GM12878 (cell line): ENCODE results near the gene FOLR2. TPM values are rescaled to one million over a fixed set of nuclear protein-coding genes. Genes with fewer than 3 reads are reported as not detected.

Experiments
- ATAC-seq: fragments of 200-7000 bp; cut with Tn5 transposase; 3 replicates; pipeline ENCODE4 v1.9.1; 2020; ENCODE audit warnings: mild to moderate bottlenecking, moderate library complexity
- BruUV-seq: library from RNA; stranded (reverse); fragments of 400-500 nt; replicated peaks from 2 replicates; lab custom pipeline; 2021; lab: Mats Ljungman, UMichigan
- CTCF ChIA-PET: fragments of 300-600 bp; sonication (Branson Sonifier 250); formaldehyde crosslinking; extraction: SDS; loops from one replicate; lab custom pipeline; 2021; ENCODE audit warnings: inconsistent platforms; lab: Yijun Ruan, JAX
- POLR2A ChIA-PET: fragments of 350-600 bp; formaldehyde crosslinking; extraction: SDS; loops from one replicate; lab custom pipeline; 2021; ENCODE audit warnings: inconsistent platforms; lab: Charles Lee
- RAD21 ChIA-PET: fragments of 300-600 bp; sonication (Branson Sonifier 250); formaldehyde crosslinking; loops from one replicate; lab custom pipeline; 2023; ENCODE audit warnings: antibody characterized with exemption; ENCODE audit not compliant: unreplicated experiment; lab: Charles Lee
- SMC1A ChIA-PET: fragments of 300-600 bp; sonication (Branson Sonifier 250); formaldehyde crosslinking; loops from one replicate; lab custom pipeline; 2023; ENCODE audit not compliant: unreplicated experiment, uncharacterized antibody; lab: Charles Lee
- DNase-seq: peaks from one replicate; pipeline ENCODE4 v3.0.0-alpha.2; 2011; ENCODE audit warnings: low read depth, low spot score
- FAIRE-seq: peaks from 3 replicates; lab custom pipeline; 2011; peaks lifted over from hg19 to GRCh38; lab: Jason Lieb, UNC
- H2AFZ ChIP-seq: 2 replicates; pipeline ENCODE4 v1.6.0; 2011; ENCODE audit warnings: low read depth, low read length, control low read depth; ENCODE audit not compliant: control insufficient read depth
- H3K27ac ChIP-seq: 2 replicates; pipeline ENCODE4 v1.5.1; 2011; ENCODE audit warnings: control low read depth; ENCODE audit not compliant: control insufficient read depth, insufficient read depth
- H3K27me3 ChIP-seq, 2 experiments: replicated peaks in 1 of 2; 2 replicates each; pipeline versions ENCODE4 v1.6.0 to v1.6.1; 2011; ENCODE audit warnings: low read length in 1 of 2; ENCODE audit not compliant: control insufficient read depth in 2 of 2, insufficient read depth in 2 of 2
- H3K36me3 ChIP-seq, 2 experiments: 2 replicates each; pipeline ENCODE4 v1.5.1; 2011; ENCODE audit warnings: low read length in 1 of 2; ENCODE audit not compliant: control insufficient read depth in 2 of 2, insufficient read depth in 2 of 2
- H3K4me1 ChIP-seq: 2 replicates; pipeline ENCODE4 v1.6.1; 2011; ENCODE audit warnings: mild to moderate bottlenecking, low read length, moderate library complexity, mixed read lengths; ENCODE audit not compliant: control insufficient read depth, insufficient read depth
- H3K4me2 ChIP-seq: 2 replicates; pipeline ENCODE4 v1.6.0; 2011; ENCODE audit warnings: control low read depth; ENCODE audit not compliant: control insufficient read depth, insufficient read depth
- H3K4me3 ChIP-seq: fragments of 200-600 bp; sonication (generic); 2 replicates; pipeline ENCODE4 v1.5.1; 2016
- H3K79me2 ChIP-seq: 2 replicates; pipeline ENCODE4 v1.6.0; 2011; ENCODE audit warnings: low read length; ENCODE audit not compliant: control insufficient read depth, insufficient read depth
- H3K9ac ChIP-seq: 2 replicates; pipeline ENCODE4 v1.8.0; 2011; ENCODE audit warnings: low read length, control low read depth, mixed read lengths; ENCODE audit not compliant: control insufficient read depth, insufficient read depth
- H3K9me3 ChIP-seq: replicated peaks from 3 replicates; pipeline ENCODE4 v1.5.1; 2011; ENCODE audit warnings: mild to moderate bottlenecking, low read length; ENCODE audit not compliant: control insufficient read depth, insufficient read depth
- H4K20me1 ChIP-seq: 2 replicates; pipeline ENCODE4 v1.6.0; 2011; ENCODE audit not compliant: control insufficient read depth, insufficient read depth
- BMI1 ChIP-seq: fragments of 450-650 bp; IDR thresholded peaks from 2 replicates; pipeline ENCODE4 v1.6.1; 2016; ENCODE audit warnings: mild to moderate bottlenecking, moderate library complexity, borderline replicate concordance
- HDGF ChIP-seq: fragments of 450-650 bp; IDR thresholded peaks from 2 replicates; pipeline ENCODE4 v1.6.1; 2016; ENCODE audit warnings: antibody characterized with exemption
- KAT2A ChIP-seq: conservative IDR thresholded peaks from 2 replicates; pipeline ENCODE4 v1.6.1; 2011; ENCODE audit warnings: low read depth, low read length; ENCODE audit not compliant: control insufficient read depth
- MXI1 ChIP-seq: fragments of 150-350 bp; IDR thresholded peaks from 2 replicates; pipeline ENCODE4 v1.6.1; 2011; ENCODE audit warnings: low read depth, mild to moderate bottlenecking, inconsistent platforms, low read length, improper control_type of control experiment
- PAX5 ChIP-seq: IDR thresholded peaks from 2 replicates; pipeline ENCODE4 v1.6.1; 2011; ENCODE audit warnings: low read depth, low read length, borderline replicate concordance
- RAD21 ChIP-seq: IDR thresholded peaks from 2 replicates; pipeline ENCODE4 v1.6.1; 2011; ENCODE audit warnings: mild to moderate bottlenecking, low read depth, low read length, moderate library complexity; ENCODE audit not compliant: insufficient read depth
- RCOR1 ChIP-seq: conservative IDR thresholded peaks from 2 replicates; pipeline ENCODE4 v1.6.1; 2012; ENCODE audit warnings: low read depth, low read length, improper control_type of control experiment
- RELA ChIP-seq: fragments of 450-650 bp; IDR thresholded peaks from 2 replicates; pipeline ENCODE4 v1.8.0; 2014; ENCODE audit warnings: borderline replicate concordance; ENCODE audit not compliant: partially characterized antibody
- RFX5 ChIP-seq: IDR thresholded peaks from 2 replicates; pipeline ENCODE4 v1.6.1; 2011; ENCODE audit warnings: low read depth, low read length, improper control_type of control experiment
- RUNX3 ChIP-seq: IDR thresholded peaks from 2 replicates; pipeline ENCODE4 v1.6.1; 2012; ENCODE audit warnings: low read length, inconsistent platforms
- SMAD1 ChIP-seq: fragments of 450-650 bp; IDR thresholded peaks from 2 replicates; pipeline ENCODE4 v1.6.1; 2018; ENCODE audit warnings: mild to moderate bottlenecking, low read depth; ENCODE audit not compliant: partially characterized antibody
- SREBF2 ChIP-seq: IDR thresholded peaks from 2 replicates; pipeline ENCODE4 v1.6.1; 2012; ENCODE audit warnings: mild to moderate bottlenecking, low read length
- SRF ChIP-seq, 2 experiments: IDR thresholded peaks; 2 replicates each; pipeline ENCODE4 v1.6.1; 2011; ENCODE audit warnings: low read depth in 2 of 2, low read length in 2 of 2, mild to moderate bottlenecking in 1 of 2, moderate library complexity in 1 of 2
- STAT1 ChIP-seq: fragments of 450-650 bp; conservative IDR thresholded peaks from 2 replicates; pipeline ENCODE4 v1.6.1; 2014; ENCODE audit warnings: antibody characterized with exemption, mild to moderate bottlenecking
- ZNF207 ChIP-seq: fragments of 450-650 bp; IDR thresholded peaks from 2 replicates; pipeline ENCODE4 v1.6.1; 2014; ENCODE audit warnings: antibody characterized with exemption, mild to moderate bottlenecking, borderline replicate concordance
- WGBS: methylation state at CpG from one replicate; pipeline ENCODE4 v1.1.6; 2016; ENCODE audit warnings: low lambda C conversion rate; ENCODE audit not compliant: insufficient replicate concordance, insufficient coverage; ENCODE audit errors: missing lambda C conversion rate; 5-methylcytosine and 5-hydroxymethylcytosine counted together
- in situ Hi-C: fragments of 300-500 bp; cut with MboI; formaldehyde crosslinking; loops from 9 replicates; pipeline ENCODE4 v1.14.3; 2018; ENCODE audit warnings: mixed read lengths
- intact Hi-C: fragments of 100-400 bp; cut with micrococcal nuclease; formaldehyde crosslinking; loops from one replicate; pipeline ENCODE4 v1.14.2; 2022; ENCODE audit not compliant: unreplicated experiment
- polyA plus RNA-seq, 11 experiments: library from polyadenylated mRNA; depleted of rRNA in 4 of 11; unstranded in 6 of 11; stranded (reverse) in 5 of 11; fragments of >200 nt; fragmentation: Nextera tagmentation in 4 of 11; fragmentation: Illumina TruSeq in 1 of 11; extraction: Ambion mirVana in 4 of 11; extraction: Trizol in 1 of 11; gene quantifications; 1 replicate in 1 of 11; 2 replicates in 10 of 11; pipeline versions ENCODE4 v1.2.1 to v1.2.3, GENCODE V29; 2011 to 2016; ENCODE audit warnings: inconsistent platforms in 2 of 11, missing spikeins in 2 of 11, low read depth in 1 of 11
- total RNA-seq, 4 experiments: library from RNA; depleted of rRNA in 3 of 4; stranded (reverse); fragments of >200 nt in 3 of 4; fragmentation: Illumina TruSeq in 1 of 4; extraction: Trizol in 1 of 4; gene quantifications; 2 replicates each; pipeline versions ENCODE4 v1.2.1 to v1.2.3, GENCODE V29; 2013 to 2021
- TF ChIP-seq, protein P1 (sequence below): fragments of 450-650 bp; formaldehyde crosslinking; IDR thresholded peaks from 2 replicates; pipeline ENCODE4 v1.4.0; 2020; ENCODE audit warnings: mild to moderate bottlenecking, moderate library complexity
- TF ChIP-seq, protein P2 (sequence below): IDR thresholded peaks from 2 replicates; pipeline ENCODE4 v1.6.1; 2012; ENCODE audit warnings: low read depth, low read length, improper control_type of control experiment
- TF ChIP-seq, protein P3 (sequence below): IDR thresholded peaks from 2 replicates; pipeline ENCODE4 v1.6.1; 2011; ENCODE audit warnings: borderline replicate concordance, low read depth, mild to moderate bottlenecking, moderate library complexity, mixed read lengths, low read length; ENCODE audit not compliant: insufficient read depth; ENCODE audit errors: extremely low read length

The FOLR2 gene
- total and polyA plus RNA-seq, 10 of the 15 experiments (the other 5 are each of a cell fraction or from before 2014, with no cell fraction given) = 0.10 to 11.1 (median 1.9) TPM

DNA sequence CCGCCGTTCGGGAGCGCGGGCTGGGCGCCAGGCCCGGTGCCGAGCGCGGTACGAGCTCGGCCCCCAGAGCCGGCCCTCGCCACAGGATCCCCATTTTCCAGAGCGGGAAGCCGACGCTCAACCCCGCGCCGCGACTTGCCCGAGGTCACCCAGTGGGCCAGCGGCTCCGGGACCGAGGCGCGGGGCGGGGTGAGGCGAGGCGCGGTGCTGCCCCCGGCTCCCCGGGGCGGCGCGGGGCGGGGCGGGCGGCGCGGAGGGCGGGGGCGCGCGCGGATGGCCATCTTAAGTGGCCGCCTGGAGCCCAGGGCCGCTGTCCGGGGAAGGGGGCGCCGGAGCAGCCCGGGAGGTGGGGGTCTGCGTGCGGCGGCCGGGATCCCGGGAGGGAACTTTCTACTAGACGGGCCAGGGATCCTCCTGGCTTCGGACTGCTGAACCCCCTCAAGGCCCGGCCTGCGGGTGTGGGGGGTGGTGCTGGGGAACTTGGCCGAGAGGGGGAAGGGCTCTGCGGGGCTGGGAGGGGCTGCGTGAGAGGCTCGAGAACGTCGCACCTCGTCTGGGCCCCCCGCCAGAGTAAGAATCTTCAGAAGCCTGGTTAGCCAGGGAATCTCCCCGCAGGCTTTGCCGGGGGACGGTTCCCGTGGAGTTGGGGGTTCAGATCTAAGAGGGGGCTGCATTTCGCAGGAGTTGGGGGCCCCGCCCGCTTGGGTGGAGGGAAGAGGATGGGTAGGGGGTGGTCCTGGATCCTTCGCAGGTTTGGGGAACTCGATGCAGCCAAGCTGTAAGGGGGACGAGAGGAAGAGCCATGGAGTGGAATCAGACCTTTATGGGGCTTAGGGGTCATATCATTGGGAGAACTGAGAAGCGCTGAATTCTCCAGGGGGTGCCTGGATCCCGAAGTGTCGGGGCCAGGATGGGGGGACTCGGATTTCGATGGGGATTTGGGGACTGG, 7.3 kb downstream of the FOLR2 start:
- ChIA-PET POLR2A (interaction anchor here (0.6 to 1.9 kb wide), 12 partner anchors 12 to 310 kb away, joined by 3 to 9 read pairs (median 4); partner anchors contain the start of genes ANAPC15, RNF121 and XNDC1N), SMC1A (interaction anchor here (0.9 to 2.3 kb wide), 4 partner anchors 13 to 129 kb away, joined by 3 to 8 read pairs (median 3); no protein-coding TSS in a partner anchor), CTCF (interaction anchor here (0.7 to 1.3 kb wide), 7 partner anchors 13 to 384 kb away, joined by 3 to 4 read pairs (median 3); no protein-coding TSS in a partner anchor), RAD21 (interaction anchor here (0.6 to 2.4 kb wide), 14 partner anchors 12 to 296 kb away, joined by 3 to 11 read pairs (median 4); partner anchors contain the start of gene XNDC1N)
- intact Hi-C loops (loop anchor here (1.0 to 5.0 kb wide), 2 partner anchors 112 to 208 kb away; partner anchors contain the start of genes ANAPC15 and CLPB), in situ Hi-C loops (no loop called here)
- Histone ChIP-seq H2AFZ (peak overlapping the region; percentile 52), H3K27ac (peak overlapping the region; percentile 75), H3K9ac (peak overlapping the region; percentile 89), H3K9me3 (no peaks in the 10 kb centered on the region), H3K79me2 (peaks cover 26% of the 10 kb centered on the region), H3K4me2 (peak overlapping the region; percentile 82; the same call in 1 of the 2 replicates), H3K4me3 (peak overlapping the region; percentile 99), H3K27me3 (no peaks in the 10 kb centered on the region), H3K4me1 (peaks cover 23% of the 10 kb centered on the region), H4K20me1 (no peaks in the 10 kb centered on the region; the same call in 1 of the 2 replicates), H3K36me3 (peaks cover 1 to 7% of the 10 kb centered on the region in 2 experiments; a peak in 3 of 4 replicates)
- BruUV-seq = no TSS peak
- no peak for FAIRE-seq
- no peak for DNase-seq
- WGBS = under 1% methylated on average over 56 of the region's 84 CpGs
- ATAC-seq = peak; percentile 74
- no peak for TF ChIP-seq STAT1
- TF ChIP-seq PAX5 = no peak
- TF ChIP-seq, protein P1, sequence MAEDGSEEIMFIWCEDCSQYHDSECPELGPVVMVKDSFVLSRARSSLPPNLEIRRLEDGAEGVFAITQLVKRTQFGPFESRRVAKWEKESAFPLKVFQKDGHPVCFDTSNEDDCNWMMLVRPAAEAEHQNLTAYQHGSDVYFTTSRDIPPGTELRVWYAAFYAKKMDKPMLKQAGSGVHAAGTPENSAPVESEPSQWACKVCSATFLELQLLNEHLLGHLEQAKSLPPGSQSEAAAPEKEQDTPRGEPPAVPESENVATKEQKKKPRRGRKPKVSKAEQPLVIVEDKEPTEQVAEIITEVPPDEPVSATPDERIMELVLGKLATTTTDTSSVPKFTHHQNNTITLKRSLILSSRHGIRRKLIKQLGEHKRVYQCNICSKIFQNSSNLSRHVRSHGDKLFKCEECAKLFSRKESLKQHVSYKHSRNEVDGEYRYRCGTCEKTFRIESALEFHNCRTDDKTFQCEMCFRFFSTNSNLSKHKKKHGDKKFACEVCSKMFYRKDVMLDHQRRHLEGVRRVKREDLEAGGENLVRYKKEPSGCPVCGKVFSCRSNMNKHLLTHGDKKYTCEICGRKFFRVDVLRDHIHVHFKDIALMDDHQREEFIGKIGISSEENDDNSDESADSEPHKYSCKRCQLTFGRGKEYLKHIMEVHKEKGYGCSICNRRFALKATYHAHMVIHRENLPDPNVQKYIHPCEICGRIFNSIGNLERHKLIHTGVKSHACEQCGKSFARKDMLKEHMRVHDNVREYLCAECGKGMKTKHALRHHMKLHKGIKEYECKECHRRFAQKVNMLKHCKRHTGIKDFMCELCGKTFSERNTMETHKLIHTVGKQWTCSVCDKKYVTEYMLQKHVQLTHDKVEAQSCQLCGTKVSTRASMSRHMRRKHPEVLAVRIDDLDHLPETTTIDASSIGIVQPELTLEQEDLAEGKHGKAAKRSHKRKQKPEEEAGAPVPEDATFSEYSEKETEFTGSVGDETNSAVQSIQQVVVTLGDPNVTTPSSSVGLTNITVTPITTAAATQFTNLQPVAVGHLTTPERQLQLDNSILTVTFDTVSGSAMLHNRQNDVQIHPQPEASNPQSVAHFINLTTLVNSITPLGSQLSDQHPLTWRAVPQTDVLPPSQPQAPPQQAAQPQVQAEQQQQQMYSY (CRISPR knock-in tag) = no peak
- TF ChIP-seq RUNX3 = 0 out of 2 replicates have a peak, but pooled peaks have one; percentile 3
- TF ChIP-seq, protein P2, sequence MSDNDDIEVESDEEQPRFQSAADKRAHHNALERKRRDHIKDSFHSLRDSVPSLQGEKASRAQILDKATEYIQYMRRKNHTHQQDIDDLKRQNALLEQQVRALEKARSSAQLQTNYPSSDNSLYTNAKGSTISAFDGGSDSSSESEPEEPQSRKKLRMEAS = no peak
- TF ChIP-seq RAD21 = no peak
- TF ChIP-seq SREBF2 = no peak
- no peak for TF ChIP-seq SRF (IDR thresholded peaks at IDR 0.05; ENCODE audit: low read depth in 2 of 2, low read length in 2 of 2)
- no peak for TF ChIP-seq RFX5
- TF ChIP-seq SMAD1 = no peak
- TF ChIP-seq MXI1 = no peak; the same call in 1 of the 2 replicates
- TF ChIP-seq BMI1 = no peak
- TF ChIP-seq ZNF207 = no peak
- no peak for TF ChIP-seq HDGF
- TF ChIP-seq RELA = no peak
- TF ChIP-seq RCOR1 = no peak
- TF ChIP-seq, protein P3, sequence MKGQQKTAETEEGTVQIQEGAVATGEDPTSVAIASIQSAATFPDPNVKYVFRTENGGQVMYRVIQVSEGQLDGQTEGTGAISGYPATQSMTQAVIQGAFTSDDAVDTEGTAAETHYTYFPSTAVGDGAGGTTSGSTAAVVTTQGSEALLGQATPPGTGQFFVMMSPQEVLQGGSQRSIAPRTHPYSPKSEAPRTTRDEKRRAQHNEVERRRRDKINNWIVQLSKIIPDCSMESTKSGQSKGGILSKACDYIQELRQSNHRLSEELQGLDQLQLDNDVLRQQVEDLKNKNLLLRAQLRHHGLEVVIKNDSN = no peak
- TF ChIP-seq KAT2A = no peak
